ENCODE measurements around the gene TARDBP.
"Not testable (repeated sequence)": the region's sequence is repeated elsewhere in the genome, so short reads cannot be mapped to it uniquely, and the experiment has no call there.

Gene TARDBP

DNA sequence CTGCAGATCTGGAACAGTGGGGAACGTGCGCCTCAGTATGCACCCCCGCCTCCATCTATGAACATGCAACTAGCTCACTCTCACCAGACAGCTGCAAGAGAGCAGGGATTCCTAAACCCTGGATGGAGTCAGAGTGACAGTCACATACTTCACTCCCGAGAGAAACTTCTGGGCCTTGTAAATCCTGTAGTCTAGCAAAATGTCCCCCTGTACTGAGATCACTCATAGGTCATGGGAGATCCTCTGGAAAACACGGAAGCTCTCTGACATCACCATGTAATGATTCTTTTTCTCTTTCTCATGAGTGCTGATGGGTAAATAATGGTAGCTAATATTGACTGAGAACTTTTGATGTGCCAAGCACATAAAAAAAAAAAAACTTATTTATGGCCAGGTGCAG lies 23.4 kb upstream of the TARDBP start:
- Mint-ChIP-seq H3K27ac (no peak overlapping the region), H3K4me3 (no peak overlapping the region), H3K4me1 (peaks cover 5% of the 10 kb centered on the region), H3K27me3 (ENCODE audit: low read depth) (peaks cover 40% of the 10 kb centered on the region), H3K36me3 (ENCODE audit: low read depth) (no peaks in the 10 kb centered on the region), H3K9me3 (no peaks in the 10 kb centered on the region)
- TF ChIP-seq, protein P1, sequence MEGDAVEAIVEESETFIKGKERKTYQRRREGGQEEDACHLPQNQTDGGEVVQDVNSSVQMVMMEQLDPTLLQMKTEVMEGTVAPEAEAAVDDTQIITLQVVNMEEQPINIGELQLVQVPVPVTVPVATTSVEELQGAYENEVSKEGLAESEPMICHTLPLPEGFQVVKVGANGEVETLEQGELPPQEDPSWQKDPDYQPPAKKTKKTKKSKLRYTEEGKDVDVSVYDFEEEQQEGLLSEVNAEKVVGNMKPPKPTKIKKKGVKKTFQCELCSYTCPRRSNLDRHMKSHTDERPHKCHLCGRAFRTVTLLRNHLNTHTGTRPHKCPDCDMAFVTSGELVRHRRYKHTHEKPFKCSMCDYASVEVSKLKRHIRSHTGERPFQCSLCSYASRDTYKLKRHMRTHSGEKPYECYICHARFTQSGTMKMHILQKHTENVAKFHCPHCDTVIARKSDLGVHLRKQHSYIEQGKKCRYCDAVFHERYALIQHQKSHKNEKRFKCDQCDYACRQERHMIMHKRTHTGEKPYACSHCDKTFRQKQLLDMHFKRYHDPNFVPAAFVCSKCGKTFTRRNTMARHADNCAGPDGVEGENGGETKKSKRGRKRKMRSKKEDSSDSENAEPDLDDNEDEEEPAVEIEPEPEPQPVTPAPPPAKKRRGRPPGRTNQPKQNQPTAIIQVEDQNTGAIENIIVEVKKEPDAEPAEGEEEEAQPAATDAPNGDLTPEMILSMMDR (IDR thresholded peaks at IDR 0.05; ENCODE audit: unreplicated experiment in 3 of 3): no peak

DNA sequence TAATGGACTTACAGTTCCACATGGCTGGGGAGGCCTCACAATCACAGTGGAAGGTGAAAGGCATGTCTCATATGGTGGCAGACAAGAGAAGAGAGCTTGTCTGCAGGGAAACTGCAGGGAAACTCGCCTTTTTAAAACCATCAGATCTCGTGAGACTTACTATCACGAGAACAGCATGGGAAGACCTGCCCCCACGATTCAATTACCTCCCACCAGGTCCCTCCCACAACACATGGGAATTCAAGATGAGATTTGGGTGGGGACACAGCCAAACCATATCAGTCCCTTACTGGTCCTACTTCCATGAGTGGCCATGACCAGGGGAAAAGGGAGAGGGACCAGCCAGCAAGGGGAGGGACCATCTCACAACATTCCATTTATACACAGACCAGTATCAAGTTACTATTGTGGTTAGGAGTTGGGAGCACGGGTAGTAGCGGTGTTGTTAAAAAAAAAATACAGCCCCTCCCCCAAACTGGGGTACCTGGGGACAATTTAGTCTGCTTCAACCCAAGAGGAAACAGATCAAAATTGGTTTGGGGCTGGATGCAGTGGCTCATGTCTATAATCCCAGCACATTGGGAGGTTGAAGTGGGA lies 22.4 kb upstream of the TARDBP start:
- not testable (repeated sequence) for H3K4me1 Mint-ChIP-seq; H3K9me3 Mint-ChIP-seq; H3K4me3 Mint-ChIP-seq; H3K27ac Mint-ChIP-seq; H3K36me3 Mint-ChIP-seq (ENCODE audit: low read depth)
- peaks cover 37% of the 10 kb centered on the region for H3K27me3 Mint-ChIP-seq (ENCODE audit: low read depth)

DNA sequence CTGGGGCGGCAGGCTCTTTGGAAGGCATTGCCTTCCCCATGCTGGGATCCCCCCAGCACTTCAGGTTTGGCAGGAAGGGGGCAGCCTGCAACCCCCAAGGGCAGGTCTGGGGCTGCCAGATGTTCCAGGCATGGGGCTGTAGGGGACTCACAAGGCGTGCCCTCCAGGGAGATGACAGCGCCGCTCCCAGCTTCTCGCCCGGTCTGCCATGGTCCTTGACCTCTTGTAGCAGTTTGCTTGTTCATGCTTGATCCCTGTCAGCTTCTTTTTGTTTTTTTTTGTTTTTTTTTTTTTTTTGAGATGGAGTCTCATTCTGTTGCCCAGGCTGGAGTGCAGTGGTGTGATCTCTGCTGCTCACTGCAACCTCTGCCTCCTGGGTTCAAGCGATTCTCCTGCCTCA lies 21.6 kb upstream of the TARDBP start:
- peaks cover 3% of the 10 kb centered on the region for H3K4me1 Mint-ChIP-seq
- H3K4me3 Mint-ChIP-seq: no peak overlapping the region
- no peak overlapping the region for H3K27ac Mint-ChIP-seq
- H3K27me3 Mint-ChIP-seq (ENCODE audit: low read depth): peaks cover 31% of the 10 kb centered on the region
- H3K9me3 Mint-ChIP-seq: no peaks in the 10 kb centered on the region
- TF ChIP-seq, protein P1 (IDR thresholded peaks at IDR 0.05; ENCODE audit: unreplicated experiment in 3 of 3): no peak
- no peaks in the 10 kb centered on the region for H3K36me3 Mint-ChIP-seq (ENCODE audit: low read depth)

DNA sequence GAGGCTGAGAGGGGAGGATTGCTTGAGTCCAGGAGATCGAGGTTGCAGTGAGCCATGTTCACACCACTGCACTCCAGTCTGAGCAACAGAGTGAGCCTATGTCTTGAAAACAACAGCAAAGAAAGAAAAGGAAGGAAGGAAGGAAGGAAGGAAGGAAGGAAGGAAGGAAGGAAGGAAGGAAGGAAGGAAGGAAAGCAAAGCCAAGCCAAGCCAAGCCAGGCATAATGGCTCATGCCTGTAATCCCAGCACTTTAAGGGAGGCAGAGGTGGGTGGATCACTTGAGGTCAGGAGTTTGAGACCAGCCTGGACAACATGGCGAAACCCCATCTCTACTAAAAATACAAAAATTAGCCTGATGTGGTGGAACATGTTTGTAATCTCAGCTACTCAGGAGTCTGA lies 20.4 kb upstream of the TARDBP start:
- H3K36me3 Mint-ChIP-seq (ENCODE audit: low read depth); H3K4me3 Mint-ChIP-seq; H3K4me1 Mint-ChIP-seq; H3K9me3 Mint-ChIP-seq; H3K27ac Mint-ChIP-seq: not testable (repeated sequence)
- peaks cover 26% of the 10 kb centered on the region for H3K27me3 Mint-ChIP-seq (ENCODE audit: low read depth)

DNA sequence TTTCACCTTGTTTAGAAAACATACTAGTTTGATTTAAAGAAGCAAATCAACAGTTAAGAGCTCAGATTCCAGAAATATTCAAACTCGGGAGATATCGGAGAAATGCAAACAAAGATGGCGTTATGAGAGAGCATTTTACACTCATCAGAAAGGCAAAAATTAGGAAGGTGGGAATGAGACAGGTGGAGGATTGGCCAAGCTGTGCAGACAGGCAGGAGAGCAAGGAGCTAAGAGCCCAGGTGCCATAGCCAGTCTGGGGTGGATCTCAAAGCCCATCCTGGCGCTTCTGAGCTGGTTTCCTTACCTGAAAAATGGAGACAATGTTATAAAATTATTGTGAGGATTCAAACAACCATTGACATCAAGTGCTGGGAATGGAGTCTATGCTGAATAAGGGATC lies 19.6 kb upstream of the TARDBP start:
- peaks cover 19% of the 10 kb centered on the region for H3K27me3 Mint-ChIP-seq (ENCODE audit: low read depth)
- H3K27ac Mint-ChIP-seq: no peak overlapping the region
- TF ChIP-seq, protein P1 (IDR thresholded peaks at IDR 0.05; ENCODE audit: unreplicated experiment in 3 of 3): no peak
- H3K4me1 Mint-ChIP-seq: no peaks in the 10 kb centered on the region
- H3K4me3 Mint-ChIP-seq: no peak overlapping the region
- no peaks in the 10 kb centered on the region for H3K36me3 Mint-ChIP-seq (ENCODE audit: low read depth)
- no peaks in the 10 kb centered on the region for H3K9me3 Mint-ChIP-seq

DNA sequence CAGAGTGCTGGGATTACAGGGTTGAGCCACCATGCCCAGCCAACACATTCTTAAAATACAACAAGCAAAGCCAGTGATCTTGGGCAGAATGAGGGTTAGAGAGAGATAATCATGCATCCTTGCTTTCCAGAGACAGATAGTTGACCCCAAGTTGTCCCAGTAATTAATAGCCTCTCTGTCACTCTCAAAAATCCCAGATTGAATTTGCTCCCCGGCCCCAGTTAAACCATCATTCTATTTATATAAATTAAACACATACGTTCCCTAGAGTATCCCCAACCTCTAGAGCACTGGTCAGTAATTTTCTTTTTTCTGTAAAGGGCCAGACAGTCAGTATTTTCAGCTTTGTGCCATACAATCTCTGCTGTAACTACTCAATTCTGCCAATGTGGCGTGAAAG lies 16.4 kb upstream of the TARDBP start:
- Mint-ChIP-seq H3K36me3 (ENCODE audit: low read depth) (no peaks in the 10 kb centered on the region), H3K4me1 (no peaks in the 10 kb centered on the region), H3K4me3 (no peak overlapping the region), H3K27ac (no peak overlapping the region), H3K9me3 (peaks cover 3% of the 10 kb centered on the region), H3K27me3 (ENCODE audit: low read depth) (peaks cover 14% of the 10 kb centered on the region)
- TF ChIP-seq, protein P1 (IDR thresholded peaks at IDR 0.05; ENCODE audit: unreplicated experiment in 3 of 3): no peak

DNA sequence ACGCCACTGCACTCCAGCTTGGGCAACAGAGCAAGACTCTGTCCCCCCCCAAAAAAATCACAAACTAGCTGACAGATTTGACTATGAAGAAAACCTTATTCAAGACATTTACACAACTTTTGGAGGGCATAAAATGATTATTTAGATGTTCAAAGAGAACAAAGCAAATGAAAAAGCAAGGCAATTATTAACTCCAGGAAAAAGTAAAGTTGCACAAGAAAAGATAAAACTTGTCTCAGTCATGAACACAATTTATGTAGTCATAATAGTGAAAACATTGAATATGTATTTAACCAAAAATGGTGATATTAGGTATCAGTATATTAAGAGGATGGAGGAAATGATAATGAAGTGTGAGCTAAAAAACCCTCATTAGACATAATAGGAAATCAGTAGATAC lies 11.9 kb upstream of the TARDBP start:
- peaks cover 3% of the 10 kb centered on the region for H3K9me3 Mint-ChIP-seq
- H3K36me3 Mint-ChIP-seq (ENCODE audit: low read depth): no peaks in the 10 kb centered on the region
- TF ChIP-seq, protein P1 (IDR thresholded peaks at IDR 0.05; ENCODE audit: unreplicated experiment in 3 of 3): no peak
- no peak overlapping the region for H3K27ac Mint-ChIP-seq
- peaks cover 4% of the 10 kb centered on the region for H3K27me3 Mint-ChIP-seq (ENCODE audit: low read depth)
- H3K4me1 Mint-ChIP-seq: no peaks in the 10 kb centered on the region
- no peak overlapping the region for H3K4me3 Mint-ChIP-seq
